Panc1 (cell line): ENCODE data around the gene FETUB.

Source experiments
- POLR2AphosphoS5 ChIP-seq: IDR thresholded peaks from 2 replicates; pipeline ENCODE4 v1.6.1; 2012; ENCODE audit warnings: mild to moderate bottlenecking, low read depth, low read length, moderate library complexity
- SIN3A ChIP-seq: IDR thresholded peaks from 2 replicates; pipeline ENCODE4 v1.6.1; 2012; ENCODE audit warnings: low read depth, mild to moderate bottlenecking, low read length, moderate library complexity, borderline replicate concordance; ENCODE audit not compliant: insufficient read depth
- TF ChIP-seq, protein P1 (sequence below): fragments of 450-650 bp; IDR thresholded peaks from 2 replicates; pipeline ENCODE4 v1.5.1; 2017; ENCODE audit warnings: mild to moderate bottlenecking
- TF ChIP-seq, protein P2 (sequence below), 2 experiments: IDR thresholded peaks; 2 replicates each; pipeline ENCODE4 v1.6.1; 2011 to 2012; ENCODE audit warnings: low read depth in 2 of 2, control low read depth in 1 of 2, low read length in 1 of 2, mild to moderate bottlenecking in 1 of 2, moderate library complexity in 1 of 2; ENCODE audit not compliant: insufficient read depth in 1 of 2

DNA sequence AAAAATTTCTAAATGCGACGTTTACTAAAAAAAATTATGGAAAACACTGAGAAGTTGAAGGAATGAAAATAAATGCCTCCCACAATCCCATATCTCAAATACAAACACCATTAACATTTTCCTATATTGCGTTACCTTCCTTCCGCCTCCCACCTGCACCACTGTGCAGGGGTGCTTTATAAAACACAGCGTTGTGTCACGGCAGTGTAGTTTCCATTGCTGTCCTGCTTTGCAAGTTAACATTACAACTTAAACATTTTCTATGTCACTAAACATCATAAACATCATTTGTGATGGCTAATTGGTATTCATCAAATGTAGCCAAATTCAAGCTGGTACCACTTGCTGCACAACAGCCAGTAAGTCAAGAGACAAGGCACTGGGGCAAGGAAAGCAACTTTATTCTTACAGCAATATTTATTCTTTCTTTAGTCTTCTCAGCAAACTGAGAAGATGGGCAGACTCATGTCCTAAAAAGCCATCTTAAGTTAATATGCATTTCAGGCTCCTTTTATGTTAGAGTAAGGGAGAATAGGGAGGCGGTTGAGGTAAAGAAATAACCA lies 12.3 kb upstream of the FETUB start:
- TF ChIP-seq POLR2AphosphoS5: no peak
- TF ChIP-seq, protein P1, sequence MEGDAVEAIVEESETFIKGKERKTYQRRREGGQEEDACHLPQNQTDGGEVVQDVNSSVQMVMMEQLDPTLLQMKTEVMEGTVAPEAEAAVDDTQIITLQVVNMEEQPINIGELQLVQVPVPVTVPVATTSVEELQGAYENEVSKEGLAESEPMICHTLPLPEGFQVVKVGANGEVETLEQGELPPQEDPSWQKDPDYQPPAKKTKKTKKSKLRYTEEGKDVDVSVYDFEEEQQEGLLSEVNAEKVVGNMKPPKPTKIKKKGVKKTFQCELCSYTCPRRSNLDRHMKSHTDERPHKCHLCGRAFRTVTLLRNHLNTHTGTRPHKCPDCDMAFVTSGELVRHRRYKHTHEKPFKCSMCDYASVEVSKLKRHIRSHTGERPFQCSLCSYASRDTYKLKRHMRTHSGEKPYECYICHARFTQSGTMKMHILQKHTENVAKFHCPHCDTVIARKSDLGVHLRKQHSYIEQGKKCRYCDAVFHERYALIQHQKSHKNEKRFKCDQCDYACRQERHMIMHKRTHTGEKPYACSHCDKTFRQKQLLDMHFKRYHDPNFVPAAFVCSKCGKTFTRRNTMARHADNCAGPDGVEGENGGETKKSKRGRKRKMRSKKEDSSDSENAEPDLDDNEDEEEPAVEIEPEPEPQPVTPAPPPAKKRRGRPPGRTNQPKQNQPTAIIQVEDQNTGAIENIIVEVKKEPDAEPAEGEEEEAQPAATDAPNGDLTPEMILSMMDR: no peak
- TF ChIP-seq, protein P2, sequence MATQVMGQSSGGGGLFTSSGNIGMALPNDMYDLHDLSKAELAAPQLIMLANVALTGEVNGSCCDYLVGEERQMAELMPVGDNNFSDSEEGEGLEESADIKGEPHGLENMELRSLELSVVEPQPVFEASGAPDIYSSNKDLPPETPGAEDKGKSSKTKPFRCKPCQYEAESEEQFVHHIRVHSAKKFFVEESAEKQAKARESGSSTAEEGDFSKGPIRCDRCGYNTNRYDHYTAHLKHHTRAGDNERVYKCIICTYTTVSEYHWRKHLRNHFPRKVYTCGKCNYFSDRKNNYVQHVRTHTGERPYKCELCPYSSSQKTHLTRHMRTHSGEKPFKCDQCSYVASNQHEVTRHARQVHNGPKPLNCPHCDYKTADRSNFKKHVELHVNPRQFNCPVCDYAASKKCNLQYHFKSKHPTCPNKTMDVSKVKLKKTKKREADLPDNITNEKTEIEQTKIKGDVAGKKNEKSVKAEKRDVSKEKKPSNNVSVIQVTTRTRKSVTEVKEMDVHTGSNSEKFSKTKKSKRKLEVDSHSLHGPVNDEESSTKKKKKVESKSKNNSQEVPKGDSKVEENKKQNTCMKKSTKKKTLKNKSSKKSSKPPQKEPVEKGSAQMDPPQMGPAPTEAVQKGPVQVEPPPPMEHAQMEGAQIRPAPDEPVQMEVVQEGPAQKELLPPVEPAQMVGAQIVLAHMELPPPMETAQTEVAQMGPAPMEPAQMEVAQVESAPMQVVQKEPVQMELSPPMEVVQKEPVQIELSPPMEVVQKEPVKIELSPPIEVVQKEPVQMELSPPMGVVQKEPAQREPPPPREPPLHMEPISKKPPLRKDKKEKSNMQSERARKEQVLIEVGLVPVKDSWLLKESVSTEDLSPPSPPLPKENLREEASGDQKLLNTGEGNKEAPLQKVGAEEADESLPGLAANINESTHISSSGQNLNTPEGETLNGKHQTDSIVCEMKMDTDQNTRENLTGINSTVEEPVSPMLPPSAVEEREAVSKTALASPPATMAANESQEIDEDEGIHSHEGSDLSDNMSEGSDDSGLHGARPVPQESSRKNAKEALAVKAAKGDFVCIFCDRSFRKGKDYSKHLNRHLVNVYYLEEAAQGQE (IDR thresholded peaks at IDR 0.05; ENCODE audit: insufficient read depth in 1 of 2, low read depth in 2 of 2, low read length in 1 of 2): no peak
- TF ChIP-seq SIN3A: no peak
